Activated effector memory CD4-positive, alpha-beta T cell treated with anti-CD3 and anti-CD28 coated beads, Interleukin-2, amount 50 U/mL, for 16 hours (primary cell): ENCODE measurements around the gene GNG7.
A peak's percentile ranks its signal among the peaks of the same experiment; 100 is the strongest.
"Not testable (repeated sequence)": the region's sequence is repeated elsewhere in the genome, so short reads cannot be mapped to it uniquely, and the experiment has no call there.

ENCODE experiments used
- DNase-seq: peaks from one replicate; pipeline ENCODE4 v3.0.0-alpha.2; 2020

Gene GNG7

DNA sequence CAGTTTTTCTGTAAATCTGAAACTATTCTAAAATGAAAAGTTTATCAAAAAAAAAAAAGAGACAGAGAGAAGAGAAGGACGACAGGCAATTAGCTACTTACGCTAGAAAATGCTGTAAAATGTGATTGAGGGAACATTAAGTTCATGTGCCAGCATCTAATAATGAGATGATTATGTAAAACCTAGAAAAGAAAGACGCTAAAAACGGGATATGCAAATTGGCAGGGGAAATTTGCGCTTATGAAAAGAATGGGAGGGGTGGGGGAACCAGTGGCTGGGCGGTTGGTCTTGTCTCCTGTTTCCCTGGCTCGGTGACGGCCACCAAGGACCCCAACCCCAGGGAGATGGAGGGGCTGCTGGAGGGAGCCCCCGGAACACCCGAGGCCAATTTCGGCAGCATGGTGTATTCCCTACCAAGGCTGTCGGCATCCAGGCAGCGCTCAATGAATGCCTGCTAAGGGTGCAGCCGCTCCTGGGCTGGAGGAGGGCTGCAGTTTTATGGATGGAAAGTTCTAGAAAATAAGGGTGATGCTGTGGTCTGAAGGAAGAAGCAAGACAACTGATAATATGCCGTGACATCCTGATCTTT is 34.2 kb downstream of the GNG7 start:
- no peak for DNase-seq

DNA sequence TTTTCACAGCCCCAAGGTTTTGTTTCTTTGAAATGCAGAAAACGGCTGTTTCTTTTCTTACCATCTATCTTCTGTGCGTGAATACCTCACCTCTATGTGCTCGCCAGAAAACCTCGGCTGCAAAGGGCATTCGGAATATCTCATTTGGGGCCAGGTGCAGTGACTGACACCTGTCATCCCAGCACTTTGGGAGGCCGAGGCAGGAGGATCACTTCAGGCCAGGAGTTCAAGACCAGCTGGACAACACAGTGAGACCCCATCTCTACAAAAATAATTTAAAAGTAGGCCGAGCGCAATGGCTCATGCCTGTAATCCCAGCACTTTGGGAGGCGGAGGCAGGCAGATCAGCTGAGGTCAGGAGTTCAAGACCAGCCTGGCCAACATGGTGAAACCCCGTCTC is 35.1 kb downstream of the GNG7 start:
- not testable (repeated sequence) for DNase-seq

DNA sequence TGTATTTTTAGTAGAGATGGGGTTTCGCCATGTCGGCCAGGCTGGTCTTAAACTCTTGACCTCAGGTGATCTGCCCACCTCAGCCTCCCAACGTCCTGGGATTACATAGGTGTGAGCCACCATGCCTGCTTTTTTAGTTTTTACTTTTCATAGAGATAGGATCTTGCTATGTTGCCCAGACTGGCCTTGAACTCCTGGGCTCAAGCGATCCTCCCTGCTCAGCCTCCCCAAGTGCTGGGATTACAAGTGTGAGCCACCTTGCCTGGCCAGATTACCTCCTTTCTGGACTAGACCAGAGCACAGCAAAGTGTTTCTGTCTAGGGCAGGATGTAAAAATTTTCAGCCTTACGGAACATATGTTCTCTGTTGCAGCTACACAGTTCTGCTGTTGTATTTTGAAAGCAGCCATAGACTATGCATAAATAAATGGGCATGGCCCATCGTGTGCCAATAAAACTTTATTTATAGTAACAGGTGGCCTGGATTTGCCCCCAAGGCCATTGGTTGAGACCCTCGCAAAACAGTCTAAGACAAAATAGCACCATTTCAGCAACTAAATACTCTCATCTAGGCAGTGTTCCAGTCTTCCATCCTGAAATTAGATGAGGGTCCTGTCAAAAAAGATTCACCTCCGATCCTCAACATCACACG is 36.0 kb downstream of the GNG7 start:
- no peak for DNase-seq

DNA sequence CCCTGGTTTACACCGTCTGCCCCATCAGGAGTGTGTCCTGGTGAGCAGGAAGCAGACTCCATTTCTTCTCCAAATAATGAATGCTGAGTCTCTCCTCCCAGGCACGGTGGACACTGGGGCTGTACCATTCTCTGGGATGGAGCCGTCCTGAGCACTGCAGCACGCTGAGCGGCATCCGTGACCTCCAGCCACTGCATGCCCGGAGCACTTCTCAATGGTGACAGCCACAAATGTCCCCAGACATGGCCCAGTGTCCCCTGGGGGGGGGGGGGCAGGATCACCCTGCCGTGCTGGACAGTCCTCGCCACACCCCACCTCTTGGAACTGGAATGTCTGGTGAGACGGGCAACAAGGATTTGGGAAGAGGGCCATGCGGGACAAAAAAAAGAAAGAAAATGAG is 37.4 kb downstream of the GNG7 start:
- no peak for DNase-seq

DNA sequence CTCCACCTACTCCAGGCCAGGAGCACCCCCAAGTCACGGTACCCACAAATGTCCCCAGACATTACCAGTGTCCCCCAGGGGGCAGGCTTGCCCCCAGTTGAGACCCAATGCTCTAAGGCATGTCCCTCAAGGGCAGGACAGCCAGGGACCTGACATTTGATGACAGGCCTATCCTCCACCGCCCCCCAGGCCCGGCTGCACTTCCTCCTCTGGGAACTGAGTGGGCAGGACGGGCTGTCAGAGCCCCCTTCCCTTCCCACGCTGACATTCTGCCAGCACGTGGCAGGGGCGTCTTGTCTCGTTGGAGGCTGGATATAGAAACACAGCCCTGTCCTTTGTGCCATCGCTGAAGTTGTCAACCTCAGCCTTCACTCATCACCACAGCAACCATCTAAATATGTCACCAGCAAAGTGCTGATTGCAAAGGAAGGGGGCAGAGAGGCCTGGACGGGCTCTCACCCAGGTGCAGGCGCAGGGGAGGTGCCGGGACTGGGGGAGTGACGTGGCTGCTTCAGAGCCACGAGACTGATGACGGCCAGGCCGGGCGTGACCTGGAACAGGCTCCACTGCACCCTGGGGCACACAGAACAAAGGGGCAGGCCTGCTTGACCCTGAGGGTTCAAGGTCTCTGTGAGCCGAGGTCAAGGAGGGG is 38.4 kb downstream of the GNG7 start:
- no peak for DNase-seq

DNA sequence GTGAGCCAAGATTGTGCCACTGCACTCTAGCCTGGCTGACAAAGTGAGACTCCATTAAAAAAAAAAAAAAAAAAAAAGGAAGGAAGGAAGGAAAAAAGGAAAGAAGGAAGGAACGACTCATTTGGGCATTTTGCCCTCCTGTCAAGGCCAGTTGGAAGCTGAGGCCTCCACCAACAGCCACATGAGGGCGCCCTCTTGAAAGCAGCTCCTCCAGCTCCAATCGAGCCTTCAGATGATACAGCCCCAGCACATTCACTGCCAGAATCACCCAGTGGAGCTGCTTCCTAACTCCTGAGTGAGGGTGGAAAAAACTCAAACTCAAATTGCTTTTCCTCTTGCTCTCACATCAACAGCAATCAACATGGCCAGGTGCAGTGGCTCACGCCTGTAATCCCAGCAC is 40.9 kb downstream of the GNG7 start:
- DNase-seq = no peak

DNA sequence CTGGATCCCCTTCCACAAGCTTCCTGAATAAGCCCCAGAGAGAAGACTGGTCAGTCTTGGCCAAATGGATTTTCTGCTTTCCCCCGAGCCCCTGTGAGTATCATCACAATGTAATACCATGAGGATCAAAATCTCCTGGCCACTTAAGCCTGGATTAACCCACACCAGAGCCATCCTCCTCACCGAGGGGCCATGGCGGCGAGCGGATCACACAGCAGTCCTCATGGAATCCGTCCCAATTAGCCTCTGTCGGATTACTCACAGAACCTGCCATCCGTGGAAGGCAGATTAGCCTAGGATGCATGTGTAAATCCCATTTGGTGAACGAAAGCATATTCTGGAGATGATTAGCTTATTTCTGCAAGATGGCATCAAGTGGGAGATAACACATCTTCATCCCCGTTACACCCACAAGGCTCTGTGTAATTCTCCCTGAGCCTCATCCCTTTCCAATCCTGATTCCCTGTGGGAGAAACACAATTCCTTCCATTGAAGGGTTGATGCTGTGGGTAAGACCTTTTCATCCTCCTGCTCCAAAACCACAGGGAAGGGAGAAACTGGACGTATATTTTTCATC is 42.5 kb downstream of the GNG7 start:
- no peak for DNase-seq

DNA sequence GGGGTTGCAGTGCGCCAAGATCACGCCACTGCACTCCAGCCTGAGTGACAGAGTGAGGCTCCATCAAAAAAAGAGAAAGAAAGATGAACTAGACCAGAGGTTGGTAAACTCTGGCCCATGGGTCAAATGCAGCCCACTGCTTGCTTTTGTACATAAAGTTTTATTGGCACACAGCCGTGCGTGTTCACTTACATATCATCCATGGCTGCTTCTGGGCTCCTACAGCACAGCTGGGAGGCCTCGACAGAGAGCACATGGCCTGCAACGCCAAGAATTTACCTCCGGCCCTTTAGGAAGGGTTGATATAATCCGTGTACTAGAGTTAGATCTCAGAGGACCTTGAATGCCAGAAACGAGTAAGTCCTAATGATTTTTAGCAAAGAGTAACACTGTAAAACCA is 46.0 kb downstream of the GNG7 start:
- no peak for DNase-seq

DNA sequence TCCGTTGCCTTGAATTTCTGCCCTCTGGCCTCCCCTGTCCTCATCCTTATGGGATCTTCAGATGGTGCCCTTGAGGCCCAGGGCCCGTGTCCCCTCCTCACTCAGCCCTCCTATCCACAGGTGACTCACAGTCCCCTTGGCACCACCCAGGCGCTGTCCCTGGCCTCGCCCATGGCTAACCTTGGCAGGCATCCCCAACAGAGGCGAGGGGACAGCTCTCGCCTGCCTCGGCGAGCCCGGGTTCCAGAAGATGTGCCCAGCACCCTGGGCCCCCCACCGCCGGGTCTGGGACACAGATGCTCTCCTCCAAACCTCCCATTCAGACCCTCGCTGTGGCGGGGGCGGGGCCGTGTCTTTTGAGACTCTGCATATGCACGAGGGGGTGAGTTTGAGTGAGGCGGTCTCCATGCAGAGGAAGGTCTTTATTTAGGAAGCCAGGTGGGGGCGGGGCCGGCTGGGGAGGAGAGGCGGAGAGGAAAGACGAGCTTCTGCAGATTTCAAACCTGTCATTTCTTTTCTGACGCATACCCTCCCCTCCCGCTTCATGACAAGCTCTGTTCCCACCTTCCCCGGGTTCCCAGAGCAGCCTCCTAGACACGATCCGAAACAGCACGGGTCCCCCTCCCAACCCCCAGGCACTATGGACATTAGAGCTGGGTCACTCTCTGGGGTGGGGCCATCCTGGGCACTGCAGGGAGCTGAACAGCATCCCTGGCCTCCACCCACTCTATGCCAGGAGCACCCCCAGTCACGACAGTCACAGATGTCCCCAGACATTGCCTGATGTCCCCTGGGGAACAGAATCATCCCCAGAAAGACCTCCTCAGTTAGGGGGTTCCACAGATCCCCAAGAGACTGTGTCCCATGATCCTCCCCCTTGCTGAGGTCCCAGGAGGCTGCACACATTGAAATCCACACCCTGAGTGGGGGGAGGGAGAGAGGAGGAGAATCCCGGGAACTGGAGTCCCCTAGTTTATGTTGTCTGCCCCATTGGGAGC is 48.5 kb downstream of the GNG7 start:
- DNase-seq = no peak

DNA sequence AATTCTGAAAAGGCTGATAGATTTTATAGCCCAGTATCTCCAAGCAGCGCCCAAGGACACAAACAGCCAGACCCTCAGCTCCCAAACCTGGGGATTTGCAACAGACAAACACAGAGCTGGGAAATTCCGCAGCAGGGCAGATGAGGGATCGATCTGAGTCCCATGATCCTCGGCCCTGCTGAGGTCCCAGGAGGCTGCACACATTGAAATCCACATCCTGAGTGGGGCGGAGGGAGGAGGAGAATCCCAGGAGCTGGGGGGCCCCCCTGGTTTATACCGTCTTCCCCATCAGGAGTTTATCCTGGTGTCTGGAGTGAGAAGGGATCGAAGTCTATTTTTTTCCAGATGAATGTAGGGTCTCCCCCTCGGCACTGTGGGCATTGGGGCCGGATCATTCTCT is 49.3 kb downstream of the GNG7 start:
- no peak for DNase-seq

DNA sequence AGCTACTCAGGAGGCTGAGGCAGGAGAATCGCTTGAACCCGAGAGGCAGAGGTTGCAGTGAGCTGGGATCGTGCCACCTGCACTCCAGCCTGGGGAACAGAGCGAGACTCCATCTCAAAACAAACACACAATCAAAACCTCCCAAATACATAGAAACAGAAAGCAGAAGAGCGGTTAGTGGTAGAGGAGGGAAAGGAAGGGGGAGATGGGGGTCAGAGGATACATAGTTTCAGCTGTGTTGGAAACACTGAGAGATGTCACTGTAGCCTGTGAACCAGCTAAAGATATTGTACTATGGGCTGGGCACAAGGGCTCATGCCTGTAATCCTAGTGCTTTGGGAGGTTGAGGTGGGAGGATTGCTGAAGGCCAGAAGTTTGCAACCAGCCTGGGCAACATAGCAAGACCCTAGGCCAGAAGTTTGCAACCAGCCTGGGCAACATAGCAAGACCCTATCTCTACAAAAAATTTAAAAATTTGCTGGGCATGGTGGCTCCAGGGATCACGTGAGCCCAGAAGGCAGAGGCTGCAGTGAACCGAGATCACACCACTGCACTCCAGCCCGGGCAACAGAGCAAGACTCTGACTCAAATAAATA is 49.9 kb downstream of the GNG7 start:
- DNase-seq = no peak

DNA sequence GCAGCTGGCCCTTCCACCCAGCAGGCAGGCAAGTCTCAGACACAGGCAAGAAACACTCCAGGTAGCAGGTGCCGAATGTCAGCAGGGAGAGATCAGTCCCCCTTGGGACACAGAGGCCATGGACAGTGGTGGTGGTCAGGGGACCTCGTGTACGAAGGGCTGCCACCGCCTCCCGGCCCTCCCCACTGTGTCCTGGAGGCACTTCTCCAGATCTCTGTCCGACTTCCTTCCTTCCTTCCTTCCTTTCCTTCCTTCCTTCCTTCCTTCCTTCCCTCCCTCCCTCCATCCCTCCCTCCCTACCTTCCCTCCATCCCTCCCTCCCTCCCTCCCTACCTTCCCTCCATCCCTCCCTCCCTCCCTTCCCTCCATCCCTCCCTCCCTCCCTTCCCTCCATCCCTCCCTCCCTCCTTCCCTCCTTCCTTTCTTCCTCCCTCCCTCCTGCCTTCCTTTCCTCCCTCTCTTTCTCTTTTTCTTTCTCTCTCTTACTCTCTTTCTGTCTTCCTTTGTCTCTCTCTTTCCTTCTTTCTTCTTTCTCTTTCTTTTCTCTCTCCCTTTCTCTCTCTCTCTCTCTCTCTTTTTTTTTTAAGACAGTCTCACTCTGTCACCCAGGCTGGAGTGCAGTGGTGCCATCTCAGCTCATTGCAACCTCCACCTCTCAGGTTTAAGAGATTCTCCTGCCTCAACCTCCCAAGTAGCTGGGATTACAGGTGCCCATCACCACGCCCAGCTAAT is 51.3 kb downstream of the GNG7 start:
- not testable (repeated sequence) for DNase-seq

DNA sequence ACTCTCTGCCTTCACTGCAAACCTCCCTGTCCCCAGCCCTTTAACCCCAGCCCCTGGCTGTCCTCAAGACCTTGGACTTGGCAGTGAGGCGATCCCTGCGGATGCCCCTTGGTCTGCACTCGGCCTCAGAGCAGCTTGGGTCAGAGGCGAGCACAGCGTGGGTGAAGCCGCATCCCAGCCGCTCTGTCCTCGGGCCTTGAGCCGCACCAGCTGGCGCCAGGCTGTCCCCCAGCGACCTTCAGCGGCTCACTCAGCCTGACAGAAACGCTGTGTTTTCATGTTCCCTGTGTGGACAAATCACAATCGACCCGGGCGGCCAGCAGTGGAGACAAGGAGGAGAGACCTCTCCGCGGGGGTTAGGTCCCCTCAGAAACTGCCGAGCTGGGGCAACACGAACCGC is 52.0 kb downstream of the GNG7 start:
- DNase-seq = no peak

DNA sequence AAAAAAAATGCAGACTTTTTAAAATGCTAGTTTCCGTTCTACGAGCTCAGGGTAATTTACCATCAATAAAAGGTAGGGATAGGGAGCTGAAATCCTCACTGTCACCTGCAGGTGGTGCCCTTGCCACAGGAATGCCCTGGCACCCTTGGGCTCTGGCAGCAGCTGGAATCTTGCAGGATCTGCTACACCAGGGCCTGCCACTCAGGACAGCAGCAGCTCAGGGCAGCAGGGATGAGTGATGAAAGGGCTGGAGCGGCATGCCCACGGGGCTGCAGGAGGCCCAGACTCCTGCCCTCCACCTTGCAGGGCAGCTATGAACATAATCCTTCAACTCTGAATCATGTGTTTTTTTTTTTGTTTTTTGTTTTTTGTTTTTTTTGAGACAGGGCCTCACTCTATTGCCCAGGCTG is 54.0 kb downstream of the GNG7 start:
- DNase-seq = peak; percentile 90

DNA sequence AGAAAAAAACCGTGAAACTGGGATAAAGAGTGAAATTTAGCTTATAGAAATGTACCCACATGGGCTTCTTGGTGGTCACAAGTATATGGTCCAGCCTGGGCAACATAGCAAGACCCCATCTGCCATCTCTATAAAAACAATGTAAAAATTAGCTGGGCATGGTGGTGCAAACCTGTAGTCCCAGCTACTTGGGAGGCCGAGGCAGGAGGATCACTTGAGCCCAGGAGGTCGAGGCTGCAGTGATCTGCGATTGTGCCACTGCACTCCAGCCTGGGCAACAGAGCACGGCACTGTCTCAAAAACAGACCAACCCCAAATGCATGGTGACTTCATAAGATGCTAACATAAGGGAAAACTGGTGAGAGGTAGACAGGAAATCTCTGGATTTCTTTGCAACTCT is 54.4 kb downstream of the GNG7 start:
- DNase-seq = no peak

DNA sequence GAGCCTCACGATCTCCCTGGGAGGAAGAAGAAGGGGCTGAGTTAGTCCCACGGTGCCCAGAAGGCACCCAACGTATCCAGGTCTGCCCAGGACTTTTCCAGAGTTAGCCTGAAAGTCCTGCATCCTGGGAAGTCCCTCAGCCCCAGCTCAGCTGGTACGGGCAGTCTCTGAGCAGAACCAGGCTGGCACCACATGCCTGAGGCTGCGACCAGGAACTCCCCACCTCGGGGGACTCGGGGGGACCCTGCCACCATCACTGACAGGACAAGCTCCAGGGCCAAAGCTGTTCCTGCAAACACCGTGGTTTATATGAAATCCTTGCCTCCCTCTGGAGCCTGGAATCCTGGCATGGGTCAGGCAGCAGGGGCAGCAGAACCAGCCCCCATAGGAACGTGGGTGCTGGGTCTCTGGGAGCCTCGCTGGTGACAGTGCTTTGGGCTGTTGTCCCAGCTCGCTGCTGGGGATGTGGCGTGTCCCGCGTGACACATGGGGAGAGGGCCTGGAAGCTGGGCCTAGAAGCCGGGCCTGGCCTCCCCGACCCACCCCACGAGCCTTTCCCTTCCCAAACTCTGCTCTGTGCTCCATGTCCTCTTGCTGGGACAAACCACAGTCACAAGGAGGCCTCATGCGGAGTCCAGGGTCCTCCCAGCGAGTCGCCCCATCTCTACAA is 55.5 kb downstream of the GNG7 start:
- DNase-seq = no peak

DNA sequence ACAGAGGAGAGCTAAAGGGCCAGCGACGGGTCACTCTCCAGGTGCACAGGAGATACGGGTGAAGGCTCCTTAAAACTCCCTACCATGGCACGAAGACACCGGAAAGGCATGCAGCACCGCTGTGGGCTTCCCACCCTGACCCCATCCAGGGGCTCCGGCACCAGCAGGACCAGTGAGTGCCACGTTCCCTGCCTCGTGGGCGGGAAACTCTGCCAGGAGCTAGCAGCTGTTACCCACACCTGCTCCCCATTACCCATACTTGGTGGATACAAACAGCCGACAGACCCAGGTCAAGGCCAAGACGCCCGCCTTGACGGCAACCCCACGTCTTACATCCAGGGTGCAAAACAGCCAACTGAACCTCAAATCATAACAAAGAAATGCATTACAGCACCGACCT is 56.7 kb downstream of the GNG7 start:
- no peak for DNase-seq

DNA sequence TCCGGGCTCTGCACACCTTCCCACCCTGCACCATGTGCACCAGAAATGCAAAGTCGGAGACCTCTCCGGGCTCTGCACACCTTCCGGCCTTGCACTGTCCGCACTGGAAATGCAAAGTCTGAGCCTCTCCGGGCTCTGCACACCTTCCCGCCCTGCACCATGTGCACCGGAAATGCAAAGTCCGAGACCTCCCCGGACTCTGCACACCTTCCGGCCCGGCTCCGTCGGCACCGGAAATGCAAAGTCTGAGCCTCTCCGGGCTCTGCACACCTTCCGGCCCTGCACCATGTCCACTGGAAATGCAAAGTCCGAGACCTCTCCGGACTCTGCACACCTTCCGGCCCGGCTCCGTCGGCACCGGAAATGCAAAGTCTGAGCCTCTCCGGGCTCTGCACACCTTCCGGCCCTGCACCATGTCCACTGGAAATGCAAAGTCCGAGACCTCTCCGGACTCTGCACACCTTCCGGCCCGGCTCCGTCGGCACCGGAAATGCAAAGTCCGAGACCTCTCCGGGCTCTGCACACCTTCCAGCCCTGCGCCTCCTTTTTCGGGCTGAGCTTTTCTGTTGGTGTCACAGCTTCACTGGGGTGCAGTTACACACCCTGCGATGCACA is 59.3 kb downstream of the GNG7 start:
- not testable (repeated sequence) for DNase-seq

DNA sequence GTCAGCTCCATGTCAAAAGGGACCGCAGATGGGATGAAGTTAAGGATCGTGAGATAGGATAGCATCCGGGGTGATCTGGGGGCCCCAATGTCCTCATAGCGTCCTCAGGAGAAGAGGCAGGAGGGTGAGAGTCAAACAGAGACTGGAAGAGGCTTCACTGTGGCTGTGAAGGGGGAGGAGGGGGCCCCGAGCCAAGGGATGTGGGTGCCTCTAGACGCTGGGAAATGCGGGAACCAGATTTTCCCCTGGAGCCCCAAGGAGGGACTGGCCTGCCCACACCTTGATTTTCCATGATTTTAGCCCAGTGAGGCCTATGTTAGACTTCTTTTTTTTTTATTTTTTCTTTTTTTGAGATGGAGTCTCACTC is 61.2 kb downstream of the GNG7 start:
- no peak for DNase-seq

DNA sequence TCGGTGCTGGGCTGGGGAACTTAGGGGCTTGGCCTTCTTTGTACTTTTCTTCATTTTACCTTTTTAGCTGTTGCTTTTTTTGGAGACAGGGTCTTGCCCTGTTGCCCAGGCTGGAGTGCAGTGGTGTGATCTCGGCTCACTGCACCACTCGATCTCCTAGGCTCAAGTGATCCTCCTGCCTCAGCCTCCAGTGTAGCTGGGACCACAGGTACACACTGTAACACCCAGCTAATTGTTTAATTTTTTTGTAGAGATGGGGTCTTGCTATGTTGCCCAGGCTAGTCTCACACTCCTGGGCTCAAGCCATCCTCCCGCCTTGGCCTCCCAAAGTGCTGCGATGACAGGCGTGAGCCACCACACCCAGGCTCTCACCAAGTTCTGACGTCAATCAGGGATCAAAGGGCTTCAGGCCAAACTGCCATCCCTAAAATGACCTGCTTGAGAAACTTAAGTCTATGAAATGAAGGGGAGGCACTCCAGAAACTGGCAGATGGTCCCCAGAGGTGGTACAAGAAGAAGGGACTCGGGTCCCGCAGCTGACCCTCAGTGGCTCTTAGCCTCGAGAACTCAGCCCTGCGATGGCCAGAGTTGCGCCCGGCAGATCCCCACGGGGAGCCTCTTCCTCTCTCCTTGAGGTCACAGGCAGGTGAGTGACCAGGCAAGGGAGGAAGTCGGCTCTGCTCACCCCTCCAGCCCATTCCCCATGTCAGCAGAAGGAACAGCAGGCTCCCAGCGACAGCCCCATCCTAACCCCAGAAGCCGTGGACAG is 61.7 kb downstream of the GNG7 start:
- no peak for DNase-seq
